Measurements from ENCODE around the gene NOL8.

- no peak for TF ChIP-seq POLR2AphosphoS5 (IDR thresholded peaks at IDR 0.05; ENCODE audit: low read depth)
- no peak for TF ChIP-seq CTCF (conservative IDR thresholded peaks at IDR 0.05; ENCODE audit: low read depth in 2 of 2)
- no peak for TF ChIP-seq ZNF114 (CRISPR knock-in tag; IDR thresholded peaks at IDR 0.05)
- TF ChIP-seq EZH2phosphoT487 (IDR thresholded peaks at IDR 0.05; ENCODE audit: unreplicated experiment): no peak
- no peak for TF ChIP-seq CREB1 (CRISPR knock-in tag; IDR thresholded peaks at IDR 0.05; ENCODE audit: low read depth)
- TF ChIP-seq NANOG (IDR thresholded peaks at IDR 0.05; ENCODE audit: borderline replicate concordance): no peak
- no peak for TF ChIP-seq STAT1 (IDR thresholded peaks at IDR 0.05; ENCODE audit: unreplicated experiment)
- TF ChIP-seq ETS1 (IDR thresholded peaks at IDR 0.05): no peak
- TF ChIP-seq EZH2 (IDR thresholded peaks at IDR 0.05; ENCODE audit: low read depth, unreplicated experiment): no peak
These were observed 34.3 kb upstream of the NOL8 start for GRCh38 chr9:92359394-92359995.

Data from GM23338 (cell line).